WERI-Rb-1 (cell line): Measurements from ENCODE around the gene DAB1.
"Not testable (repeated sequence)": the region's sequence is repeated elsewhere in the genome, so short reads cannot be mapped to it uniquely, and the experiment has no call there.

Source experiments
- DNase-seq: peaks from one replicate; pipeline ENCODE4 v3.0.0-alpha.2; 2020
- H3K27ac ChIP-seq: fragments of 250-450 bp; sonication (Bioruptor Pico); 2 replicates; pipeline ENCODE4 v1.5.1; 2020; ENCODE audit warnings: mild to moderate bottlenecking, moderate library complexity
- H3K27me3 ChIP-seq: fragments of 250-450 bp; sonication (Bioruptor Pico); 2 replicates; pipeline ENCODE4 v1.5.1; 2021; ENCODE audit warnings: mild to moderate bottlenecking, low read depth, moderate library complexity; ENCODE audit not compliant: insufficient read depth, severe bottlenecking
- H3K36me3 ChIP-seq: fragments of 250-450 bp; sonication (Bioruptor Pico); 2 replicates; pipeline ENCODE4 v1.5.1; 2020; ENCODE audit warnings: mild to moderate bottlenecking, moderate library complexity
- H3K4me3 ChIP-seq: 2 replicates; pipeline ENCODE4 v1.5.1; 2011; ENCODE audit warnings: low read depth, mild to moderate bottlenecking, control low read depth, low read length
- H3K9me3 ChIP-seq: fragments of 250-450 bp; sonication (Bioruptor Pico); 2 replicates; pipeline ENCODE4 v1.5.1; 2021; ENCODE audit warnings: mild to moderate bottlenecking, moderate library complexity; ENCODE audit not compliant: severe bottlenecking
- TF ChIP-seq, protein P1 (sequence below): IDR thresholded peaks from 2 replicates; pipeline ENCODE4 v1.5.1; 2011; ENCODE audit warnings: low read depth, mild to moderate bottlenecking, control low read depth, inconsistent platforms, low read length

Gene DAB1

DNA sequence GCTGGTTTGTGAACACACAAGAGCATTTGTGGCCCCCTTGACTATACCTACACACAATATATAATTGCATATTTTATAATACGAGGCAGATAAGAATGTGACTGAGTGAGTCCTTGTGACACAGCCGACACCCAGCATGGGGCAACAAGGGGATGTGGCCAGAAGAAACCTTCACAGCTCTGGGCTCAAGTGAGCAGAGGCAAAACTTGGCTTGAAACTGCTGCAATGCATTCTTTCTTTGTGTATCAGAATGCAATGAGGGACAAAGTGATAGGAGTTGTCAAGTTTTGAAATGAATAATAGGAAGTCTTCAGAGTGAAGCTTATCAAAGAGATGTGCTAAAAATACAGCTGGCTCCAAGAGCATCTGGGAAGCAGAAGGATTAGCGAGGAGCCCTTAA, 334.0 kb downstream of the DAB1 start:
- Histone ChIP-seq H3K4me3 (no peak overlapping the region), H3K27me3 (no peaks in the 10 kb centered on the region), H3K27ac (no peak overlapping the region), H3K36me3 (no peaks in the 10 kb centered on the region), H3K9me3 (no peaks in the 10 kb centered on the region)
- TF ChIP-seq, protein P1, sequence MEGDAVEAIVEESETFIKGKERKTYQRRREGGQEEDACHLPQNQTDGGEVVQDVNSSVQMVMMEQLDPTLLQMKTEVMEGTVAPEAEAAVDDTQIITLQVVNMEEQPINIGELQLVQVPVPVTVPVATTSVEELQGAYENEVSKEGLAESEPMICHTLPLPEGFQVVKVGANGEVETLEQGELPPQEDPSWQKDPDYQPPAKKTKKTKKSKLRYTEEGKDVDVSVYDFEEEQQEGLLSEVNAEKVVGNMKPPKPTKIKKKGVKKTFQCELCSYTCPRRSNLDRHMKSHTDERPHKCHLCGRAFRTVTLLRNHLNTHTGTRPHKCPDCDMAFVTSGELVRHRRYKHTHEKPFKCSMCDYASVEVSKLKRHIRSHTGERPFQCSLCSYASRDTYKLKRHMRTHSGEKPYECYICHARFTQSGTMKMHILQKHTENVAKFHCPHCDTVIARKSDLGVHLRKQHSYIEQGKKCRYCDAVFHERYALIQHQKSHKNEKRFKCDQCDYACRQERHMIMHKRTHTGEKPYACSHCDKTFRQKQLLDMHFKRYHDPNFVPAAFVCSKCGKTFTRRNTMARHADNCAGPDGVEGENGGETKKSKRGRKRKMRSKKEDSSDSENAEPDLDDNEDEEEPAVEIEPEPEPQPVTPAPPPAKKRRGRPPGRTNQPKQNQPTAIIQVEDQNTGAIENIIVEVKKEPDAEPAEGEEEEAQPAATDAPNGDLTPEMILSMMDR = no peak
- DNase-seq = no peak

DNA sequence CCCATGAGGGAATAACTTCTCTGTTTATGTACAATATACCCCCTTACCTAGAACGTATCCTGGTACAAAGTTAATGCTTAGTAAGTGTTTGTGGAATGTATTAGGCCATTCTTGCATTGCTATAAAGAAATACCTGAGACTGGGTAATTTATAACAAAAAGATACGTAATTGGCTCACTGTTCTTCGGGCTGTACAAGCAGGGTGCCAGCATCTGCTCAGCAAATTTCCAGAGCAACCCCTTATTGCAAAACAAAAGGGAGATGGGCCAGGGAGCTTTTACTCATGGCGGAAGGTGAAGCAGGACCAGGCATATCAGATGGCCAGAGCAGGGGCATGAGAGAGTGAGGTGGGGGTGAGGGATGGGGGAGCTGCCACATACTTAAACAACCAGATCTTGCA, 334.6 kb downstream of the DAB1 start:
- TF ChIP-seq, protein P1 = no peak
- Histone ChIP-seq H3K27ac (no peak overlapping the region), H3K36me3 (no peaks in the 10 kb centered on the region), H3K9me3 (no peaks in the 10 kb centered on the region), H3K27me3 (no peaks in the 10 kb centered on the region), H3K4me3 (no peak overlapping the region)
- DNase-seq = no peak

DNA sequence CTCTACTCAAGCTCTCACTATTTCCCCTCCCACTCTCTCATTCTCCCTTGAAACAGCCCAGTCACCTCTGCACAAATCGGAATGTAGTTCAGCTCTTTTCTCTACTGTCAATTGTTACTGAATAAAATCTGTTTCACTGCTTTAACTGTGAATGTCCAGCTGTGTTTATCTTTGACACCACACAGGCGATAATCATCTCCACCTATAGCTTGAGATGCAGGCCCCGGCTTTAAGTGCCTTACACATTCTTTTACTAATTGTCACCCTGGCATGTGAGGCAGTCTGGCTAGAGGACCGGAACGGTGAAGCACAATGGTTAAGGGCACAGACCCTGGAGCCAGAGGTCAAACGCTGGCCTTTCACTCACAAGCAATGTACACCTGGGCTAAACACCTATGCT, 335.2 kb downstream of the DAB1 start:
- Histone ChIP-seq H3K27ac (no peak overlapping the region), H3K4me3 (no peak overlapping the region), H3K36me3 (no peaks in the 10 kb centered on the region), H3K9me3 (no peaks in the 10 kb centered on the region), H3K27me3 (no peaks in the 10 kb centered on the region)
- no peak for DNase-seq
- TF ChIP-seq, protein P1 = no peak

DNA sequence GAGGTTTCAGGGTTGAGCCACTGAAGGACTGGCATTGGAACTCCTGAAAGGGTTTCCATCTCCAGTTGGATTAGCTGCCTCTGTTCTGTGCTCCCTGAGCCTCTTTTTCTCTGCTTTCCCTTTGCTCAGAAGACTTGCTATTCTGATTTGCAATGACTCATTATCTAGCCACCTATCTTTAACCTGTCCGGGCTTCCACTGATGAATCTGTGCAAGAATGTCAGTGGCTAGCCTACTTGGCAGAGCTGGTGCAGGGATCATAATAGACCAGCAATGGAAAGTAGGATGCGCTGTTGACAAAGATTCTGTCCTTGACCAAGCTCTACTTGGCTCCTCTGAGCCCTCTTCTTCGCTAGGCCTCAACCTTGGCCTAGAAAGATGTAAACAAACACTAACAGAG, 336.2 kb downstream of the DAB1 start:
- not testable (repeated sequence) for H3K4me3 ChIP-seq, H3K27ac ChIP-seq, H3K36me3 ChIP-seq, H3K27me3 ChIP-seq, H3K9me3 ChIP-seq, DNase-seq

DNA sequence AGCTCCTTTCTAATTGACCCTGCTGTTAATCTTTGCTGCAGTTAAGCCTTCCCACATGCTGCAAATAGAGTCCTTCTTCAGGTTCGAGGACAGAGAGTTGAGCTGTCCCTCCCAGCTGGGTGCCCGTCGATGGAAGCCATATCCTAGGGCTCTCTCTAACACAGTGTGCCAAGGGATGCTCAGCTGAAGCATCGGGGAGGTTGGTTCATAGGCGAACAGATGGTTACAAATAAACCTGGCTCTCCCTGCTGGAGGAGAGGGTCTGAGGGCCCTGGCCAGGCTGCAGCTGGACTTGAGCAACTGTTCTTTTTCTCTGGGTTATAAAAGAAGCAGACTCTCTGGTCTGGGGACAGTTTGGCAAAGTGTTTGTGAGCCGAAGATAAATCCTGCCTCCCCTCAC, 337.7 kb downstream of the DAB1 start:
- Histone ChIP-seq H3K4me3 (no peak overlapping the region), H3K27ac (no peak overlapping the region), H3K9me3 (no peaks in the 10 kb centered on the region), H3K36me3 (no peaks in the 10 kb centered on the region), H3K27me3 (no peaks in the 10 kb centered on the region)
- TF ChIP-seq, protein P1 = no peak
- DNase-seq = peak; percentile 34

DNA sequence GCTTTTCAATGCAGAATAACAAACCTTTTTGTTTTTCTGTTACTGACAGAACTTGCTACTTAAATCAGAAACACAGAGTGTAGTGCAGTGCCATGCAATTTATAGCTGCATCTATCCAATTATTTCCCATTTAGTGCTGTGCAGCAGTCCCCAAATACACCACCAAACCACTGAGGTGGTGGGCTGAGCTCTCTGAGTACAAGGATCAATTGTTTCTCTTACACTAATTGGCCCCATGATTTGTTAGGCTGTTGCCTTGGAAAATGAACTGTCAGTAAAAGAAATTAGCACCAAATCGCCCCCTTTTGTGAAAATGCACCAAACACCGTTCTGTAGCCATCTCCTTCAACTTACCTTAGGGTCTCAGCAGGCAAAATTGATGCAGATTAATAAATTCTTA, 339.2 kb downstream of the DAB1 start:
- DNase-seq = no peak
- TF ChIP-seq, protein P1 = no peak
- Histone ChIP-seq H3K27me3 (no peaks in the 10 kb centered on the region), H3K27ac (no peak overlapping the region), H3K4me3 (no peak overlapping the region), H3K9me3 (no peaks in the 10 kb centered on the region), H3K36me3 (no peaks in the 10 kb centered on the region)
